SH-SY5Y (cell line): ENCODE data around the gene CAMK2A.

Experiments
- GATA2 ChIP-seq: IDR thresholded peaks from 2 replicates; pipeline ENCODE4 v1.6.1; 2011; ENCODE audit warnings: mild to moderate bottlenecking, low read depth, low read length
- GATA3 ChIP-seq: IDR thresholded peaks from 2 replicates; pipeline ENCODE4 v1.6.1; 2011; ENCODE audit warnings: low read depth, mild to moderate bottlenecking, low read length, moderate library complexity

CAMK2A gene

GRCh38 chr5:150172145-150172544, 117.4 kb downstream of the CAMK2A start:
- TF ChIP-seq GATA2: no peak
- no peak for TF ChIP-seq GATA3
